Measurements from ENCODE around the gene RBM48.
"Not testable (repeated sequence)": the region's sequence is repeated elsewhere in the genome, so short reads cannot be mapped to it uniquely, and the experiment has no call there.

GRCh38 chr7:92483624-92484023 lies 45.0 kb upstream of the RBM48 start:
- not testable (repeated sequence) for TF ChIP-seq CTCF (IDR thresholded peaks at IDR 0.05); EZH2 (IDR thresholded peaks at IDR 0.05; ENCODE audit: borderline replicate concordance, insufficient read depth, low read depth, low read length, poor library complexity, severe bottlenecking)
